Stimulated activated naive CD8-positive, alpha-beta T cell treated with anti-CD3 and anti-CD28 coated beads, Interleukin-15, Interleukin-2, amounts not matched to agents 100 U/mL and 50 U/mL, for 24 hours (primary cell): ENCODE results near the gene PKP1.

Source experiments
- ATAC-seq: fragments of 150-1000 bp; cut with Tn5 transposase; one replicate; pipeline ENCODE4 v1.10.0; 2021
- DNase-seq: peaks from one replicate; pipeline ENCODE4 v3.0.0; 2021

PKP1 gene

DNA sequence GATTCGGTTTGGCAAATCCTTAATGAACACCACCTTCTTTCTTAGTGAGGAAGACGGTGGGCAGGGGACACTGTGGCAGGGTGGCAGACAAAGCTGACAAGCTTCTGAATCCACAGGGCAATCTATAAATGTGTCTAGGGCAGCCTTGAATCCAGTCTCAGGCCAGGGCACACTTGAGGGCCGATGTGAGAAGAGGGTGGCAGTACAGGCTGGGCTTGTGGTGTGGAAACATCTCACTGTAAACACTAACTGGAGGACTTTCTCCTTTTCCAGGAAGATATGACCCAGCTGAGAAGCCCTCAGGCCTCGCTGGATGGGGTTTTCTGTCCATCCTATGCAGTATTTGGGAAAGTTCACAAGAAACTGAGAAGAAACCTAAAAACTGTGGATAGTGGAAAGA lies 46.5 kb downstream of the PKP1 start:
- DNase-seq (no peak), ATAC-seq (no peak)

- ATAC-seq: no peak
- no peak for DNase-seq
Measured at GRCh38 chr1:201330541-201330940, 47.2 kb downstream of the PKP1 start.

- ATAC-seq (no peak), DNase-seq (no peak)
Measured at GRCh38 chr1:201331166-201331565, 47.9 kb downstream of the PKP1 start.

- DNase-seq (no peak), ATAC-seq (no peak)
Measured at GRCh38 chr1:201332021-201332420, 48.7 kb downstream of the PKP1 start.

DNA sequence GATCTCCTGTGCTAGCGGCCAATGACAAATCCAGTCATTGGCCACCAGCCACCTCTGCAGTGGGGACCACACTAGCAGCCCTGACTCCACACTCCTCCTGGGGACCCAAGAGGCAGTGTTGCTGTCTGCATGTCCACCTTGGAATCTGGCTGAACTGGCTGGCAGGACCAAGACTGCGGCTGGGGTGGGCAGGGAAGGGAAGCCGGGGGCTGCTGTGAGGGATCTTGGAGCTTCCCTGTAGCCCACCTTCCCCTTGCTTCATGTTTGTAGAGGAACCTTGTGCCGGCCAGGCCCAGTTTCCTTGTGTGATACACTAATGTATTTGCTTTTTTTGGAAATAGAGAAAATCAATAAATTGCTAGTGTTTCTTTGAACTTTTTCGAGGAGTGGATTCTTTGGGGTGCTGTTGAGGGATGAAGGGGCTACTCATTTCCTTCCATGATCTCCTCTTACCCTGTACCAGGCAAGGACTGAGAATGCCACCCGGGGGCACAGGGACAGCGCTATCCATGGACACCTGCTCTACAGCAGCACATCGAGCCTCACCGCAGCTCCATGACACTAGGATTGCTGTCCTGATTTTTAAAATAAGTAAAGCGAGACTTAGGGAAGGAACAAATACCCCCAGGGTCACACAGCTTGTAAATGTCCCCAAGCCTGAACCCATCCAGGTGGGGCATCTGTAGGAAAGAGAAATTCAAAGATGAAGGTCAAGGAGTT lies 49.5 kb downstream of the PKP1 start:
- DNase-seq (no peak), ATAC-seq (no peak)

DNA sequence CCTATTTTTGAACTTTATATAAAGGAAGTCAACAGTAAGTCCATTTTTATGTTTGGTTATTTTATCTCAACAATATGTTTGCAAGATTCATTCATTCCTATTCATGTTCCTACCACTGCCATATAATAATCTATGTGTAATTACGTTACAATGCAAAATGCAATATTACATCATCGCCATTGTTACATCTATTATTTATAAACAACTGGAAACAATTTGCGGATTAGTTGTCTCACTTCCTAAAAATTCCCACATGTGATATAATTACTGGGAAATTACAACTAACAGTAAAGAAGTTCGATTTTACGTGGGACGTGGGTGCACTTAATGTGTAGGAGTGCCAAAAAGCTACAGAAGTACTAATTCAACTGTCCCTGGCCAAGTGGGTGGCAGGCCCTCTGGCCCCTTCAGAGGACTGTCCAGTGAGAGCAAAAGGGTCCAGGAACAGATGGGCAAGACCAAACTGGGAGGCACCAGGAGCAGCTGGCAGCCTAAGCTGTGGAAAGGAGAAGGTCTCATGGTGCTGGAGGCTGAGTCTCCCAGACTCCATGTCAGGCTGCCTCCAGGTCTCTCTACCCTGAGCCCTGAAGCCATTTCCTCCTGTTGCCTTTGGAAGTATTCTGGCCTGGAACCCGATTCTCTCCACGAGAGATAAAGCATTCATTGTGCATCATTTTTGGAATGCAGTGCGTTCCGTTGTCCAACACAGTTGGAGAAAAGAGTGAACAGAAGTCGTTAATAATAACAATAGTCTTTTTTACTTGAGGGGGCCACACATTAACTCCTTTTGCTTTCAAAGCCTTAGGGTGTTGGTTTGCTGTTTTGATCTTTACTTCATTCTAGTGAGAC lies 51.2 kb downstream of the PKP1 start:
- ATAC-seq: no peak
- DNase-seq: no peak

DNA sequence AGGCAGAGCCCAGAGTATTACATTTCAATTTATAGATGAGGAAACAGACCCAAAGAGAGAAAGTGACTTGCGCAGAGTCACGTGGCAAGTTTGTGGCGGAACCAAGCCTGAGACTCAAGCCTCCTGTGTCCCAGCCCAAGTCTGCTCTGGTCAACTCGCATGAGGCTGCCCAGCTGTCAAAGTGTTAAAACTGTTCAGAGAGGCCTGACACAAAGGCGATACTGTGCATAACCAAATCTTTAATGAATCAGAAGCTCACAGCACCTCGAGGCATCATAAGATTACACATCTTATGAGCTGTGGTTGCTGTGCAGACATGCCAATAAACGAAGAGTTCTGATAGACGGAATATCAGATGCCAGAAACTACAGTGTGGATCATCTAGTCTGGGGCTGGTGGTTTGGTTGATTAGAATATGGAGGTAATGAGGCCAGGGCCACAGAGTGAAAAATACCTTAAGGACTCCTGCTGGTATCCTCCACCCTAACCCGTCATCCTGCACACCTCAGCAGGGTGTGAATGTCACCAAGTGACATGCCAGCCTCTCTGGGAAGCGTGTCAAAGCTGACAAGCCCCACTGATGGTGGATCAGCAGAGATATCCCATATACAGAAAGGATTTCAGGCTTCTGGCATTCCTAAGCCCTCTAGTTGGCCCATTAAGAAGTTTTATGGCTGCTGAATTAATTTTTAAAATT lies 52.0 kb downstream of the PKP1 start:
- no peak for ATAC-seq

DNA sequence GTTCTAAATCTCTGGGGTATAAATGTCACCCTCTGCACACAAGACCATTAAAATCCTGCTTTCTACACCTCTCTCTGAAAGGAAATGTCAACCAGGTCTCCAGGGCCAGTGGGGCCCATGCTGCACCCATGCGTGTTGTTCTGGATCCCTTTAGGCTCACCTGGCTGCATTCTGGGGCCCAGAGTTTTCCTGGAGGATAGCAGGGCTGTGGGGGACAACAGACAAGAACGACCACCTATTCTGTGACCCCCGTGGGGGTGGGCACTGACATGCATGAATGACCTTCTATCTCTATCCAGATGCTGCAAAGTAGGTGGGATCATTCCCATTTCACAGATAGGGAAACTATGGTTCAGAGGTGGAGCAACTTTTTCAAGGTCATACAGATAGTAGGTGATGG lies 52.6 kb downstream of the PKP1 start:
- no peak for ATAC-seq
- DNase-seq: no peak

More for the DNA sequence above, 52.0 kb downstream of the PKP1 start:
- no peak for DNase-seq

DNA sequence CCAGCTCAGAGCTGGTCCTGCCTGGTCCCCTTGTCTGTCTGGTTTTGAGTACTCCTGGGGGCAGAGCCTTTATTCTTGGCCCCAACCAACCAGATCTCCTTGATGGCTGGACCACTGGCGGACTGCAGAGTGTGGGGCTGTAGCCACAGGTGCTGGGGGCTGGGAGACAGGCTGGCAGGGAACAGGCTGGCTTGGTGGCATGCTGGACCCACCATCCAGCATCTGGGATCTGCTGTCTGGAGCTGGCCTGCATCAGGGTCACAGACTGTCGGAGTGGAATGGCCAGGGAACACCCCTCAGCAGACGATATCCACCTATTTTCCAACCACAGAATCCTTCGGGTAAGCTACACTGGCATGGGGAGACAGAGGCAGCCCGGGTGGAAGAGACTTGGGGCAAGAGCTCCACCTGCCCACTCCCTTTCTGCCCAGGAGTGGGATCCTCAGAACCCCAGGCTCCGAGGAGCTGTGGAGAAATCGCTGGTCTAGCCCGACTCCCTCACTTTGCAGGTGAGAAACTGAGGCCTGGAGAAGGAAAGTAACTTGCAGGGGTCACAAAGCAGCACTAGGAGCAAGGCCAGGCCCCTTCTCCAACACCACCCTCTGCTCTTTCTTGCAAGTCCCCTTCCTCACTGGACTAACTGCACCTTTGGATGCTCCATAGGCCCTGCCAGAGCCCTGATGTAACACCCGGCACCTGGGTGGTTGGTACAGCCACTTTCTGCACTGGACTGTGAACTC lies 53.6 kb downstream of the PKP1 start:
- no peak for DNase-seq
- no peak for ATAC-seq

GRCh38 chr1:201341377-201341776 lies 58.1 kb downstream of the PKP1 start:
- no peak for DNase-seq
- no peak for ATAC-seq

DNA sequence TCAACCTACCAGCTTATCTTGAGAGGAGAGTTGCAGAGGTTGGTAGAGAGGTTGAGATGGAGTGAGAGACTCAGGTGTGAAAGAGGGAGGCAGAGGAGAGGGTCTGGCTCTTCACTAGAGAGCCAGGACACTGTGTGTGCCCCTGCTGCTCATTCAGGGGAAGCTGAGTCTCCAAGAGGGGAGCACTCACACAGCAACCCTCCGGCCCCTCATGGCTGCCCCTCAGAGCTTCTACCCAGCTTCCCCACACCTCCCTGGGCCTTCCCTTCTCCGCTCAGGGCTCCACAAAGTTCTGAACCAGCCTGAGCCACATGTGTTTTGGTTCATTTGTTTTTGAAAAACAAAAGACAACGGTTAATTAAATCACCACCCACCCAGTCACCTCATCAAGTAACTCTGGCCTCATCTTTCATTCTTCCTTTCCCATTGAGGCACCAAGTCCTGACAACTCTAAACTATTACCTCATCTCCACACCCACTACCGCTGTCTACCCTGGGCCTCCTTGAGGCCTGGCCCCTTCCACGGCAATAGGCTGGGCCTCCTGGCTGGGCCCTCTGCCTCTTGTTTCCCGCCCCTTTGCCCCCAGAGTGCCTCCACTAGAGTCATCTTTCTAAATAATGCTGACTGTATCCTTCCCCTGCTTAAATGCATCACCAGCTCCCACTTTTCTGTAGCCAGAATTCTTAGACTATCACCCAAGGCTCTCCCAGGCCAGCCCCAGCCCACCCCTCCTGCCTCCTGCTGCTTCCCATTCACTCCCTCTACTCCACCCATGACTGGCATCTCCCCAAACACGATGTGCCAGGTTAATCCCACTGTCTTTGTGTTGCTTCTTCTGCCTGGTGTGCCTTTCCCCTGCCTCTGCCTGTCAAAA lies 61.1 kb downstream of the PKP1 start:
- ATAC-seq (no peak), DNase-seq (no peak)

DNA sequence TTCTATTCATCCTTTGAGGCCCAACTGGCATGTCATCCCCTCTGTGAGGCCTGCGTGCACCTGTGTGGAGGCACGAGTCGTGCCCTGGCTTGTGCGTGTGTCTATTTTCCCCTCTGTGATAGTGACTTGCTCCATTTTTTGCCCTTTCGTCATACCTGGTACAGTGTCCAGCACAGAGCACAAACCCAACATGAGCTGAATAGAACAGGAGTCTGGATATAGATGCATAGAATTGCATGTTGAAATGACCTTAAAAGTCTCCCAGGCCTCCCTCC lies 61.7 kb downstream of the PKP1 start:
- no peak for DNase-seq
- ATAC-seq: no peak

DNA sequence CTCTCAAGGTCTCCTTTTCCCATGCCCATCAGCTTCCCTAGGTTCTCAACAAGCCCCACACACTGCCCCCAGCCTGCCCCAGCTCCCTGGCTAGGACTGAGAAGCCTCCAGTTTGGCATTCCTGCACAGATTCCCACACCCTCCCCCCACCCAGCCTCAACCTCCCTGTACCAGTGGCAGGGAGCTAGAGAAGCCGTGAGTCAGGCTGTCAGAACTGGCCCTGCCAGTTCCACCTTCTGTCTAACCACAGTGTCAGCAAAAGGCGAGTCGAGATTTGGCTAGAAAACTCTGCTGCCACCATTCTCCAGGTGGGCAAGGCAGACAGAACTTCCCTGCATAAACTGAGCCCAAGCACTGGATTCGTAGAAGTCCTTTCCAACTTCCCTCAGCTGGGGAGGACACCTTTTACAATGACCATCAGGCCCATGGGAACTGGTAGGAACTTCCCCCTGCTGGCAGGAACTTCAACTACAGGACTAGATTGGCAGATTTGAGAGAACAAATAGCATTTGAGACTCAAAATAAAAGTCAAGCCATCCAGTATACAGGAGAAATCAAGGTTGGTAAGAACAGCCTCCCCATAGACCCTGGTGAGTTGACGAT lies 63.1 kb downstream of the PKP1 start:
- DNase-seq (peak; percentile 16), ATAC-seq (no peak)

DNA sequence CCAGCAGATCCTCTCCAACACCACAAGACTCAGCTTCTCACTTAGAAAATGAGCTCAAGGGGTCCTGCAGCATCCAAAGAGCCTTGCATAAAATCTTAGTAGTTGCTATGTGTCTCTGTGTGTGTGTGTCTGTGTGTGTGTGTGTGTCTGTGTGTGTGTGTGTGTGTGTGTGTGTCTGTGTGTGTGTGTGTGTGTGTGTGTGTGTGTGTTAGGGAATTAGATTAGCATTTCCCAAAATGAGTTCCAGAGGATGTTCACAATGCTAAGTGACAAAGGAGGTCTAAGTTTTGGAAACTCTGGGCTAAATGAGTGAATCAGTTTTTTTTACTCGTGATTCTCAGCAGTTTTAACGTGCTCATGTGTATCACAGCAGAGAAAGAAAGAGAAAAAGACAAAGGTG lies 63.7 kb downstream of the PKP1 start:
- DNase-seq (no peak), ATAC-seq (no peak)

DNA sequence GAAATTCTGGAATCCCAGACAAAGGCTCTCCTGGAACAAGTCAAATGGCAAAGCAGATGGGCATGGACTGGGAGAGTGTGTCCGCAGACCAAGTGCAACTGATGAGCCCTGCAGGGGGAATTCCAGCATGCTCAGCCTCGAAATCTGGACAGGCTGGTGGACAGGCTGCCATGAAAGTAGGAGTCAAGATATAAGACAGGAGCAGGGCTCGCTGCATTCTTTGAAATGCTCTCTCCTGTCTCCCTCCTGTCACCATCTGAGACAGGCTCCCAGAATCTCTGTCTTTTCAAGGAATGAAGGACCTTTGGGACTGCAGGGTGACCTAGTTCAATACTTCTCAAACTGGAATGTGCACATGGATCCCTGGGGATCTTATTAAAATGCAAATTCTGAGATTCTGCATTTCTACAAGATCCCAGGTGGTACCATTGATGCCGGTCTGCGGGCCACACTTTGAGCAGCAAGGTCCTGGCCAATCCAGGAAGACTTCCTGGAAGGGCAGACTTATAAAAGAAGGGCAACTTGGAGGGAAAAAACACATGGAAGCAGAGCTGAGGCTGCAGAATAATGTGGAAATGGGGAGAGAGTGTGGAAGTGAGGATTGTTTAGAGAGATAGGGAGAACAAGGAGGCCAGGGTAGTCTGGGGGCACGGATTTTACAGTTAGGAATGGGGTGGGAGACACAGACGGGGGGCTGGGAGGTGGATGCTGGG lies 64.3 kb downstream of the PKP1 start:
- DNase-seq (no peak), ATAC-seq (no peak)

GRCh38 chr1:201348211-201348566 lies 64.9 kb downstream of the PKP1 start:
- ATAC-seq: peak; percentile 40
- peak; percentile 29 for DNase-seq

DNA sequence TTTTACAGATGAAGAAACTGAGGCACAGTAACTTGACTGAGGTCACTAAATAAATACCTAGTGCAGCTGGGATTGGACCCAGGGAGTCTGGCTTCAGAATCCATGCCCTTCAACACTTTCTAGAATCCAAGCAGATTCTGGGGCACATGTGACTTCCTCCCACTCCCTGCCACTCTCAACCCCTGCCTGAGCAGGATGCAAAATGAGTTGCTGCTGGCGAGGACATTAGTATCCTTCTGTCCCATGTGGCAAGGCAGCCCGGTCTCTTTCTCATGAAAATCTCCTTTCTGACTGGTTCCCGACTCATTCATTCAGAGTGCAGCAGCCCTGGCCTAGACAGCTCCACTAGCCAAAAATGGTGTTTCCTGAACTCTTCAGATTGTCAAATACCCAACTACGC lies 65.8 kb downstream of the PKP1 start:
- no peak for ATAC-seq

GRCh38 chr1:201350361-201350725 lies 67.0 kb downstream of the PKP1 start:
- no peak for DNase-seq
- no peak for ATAC-seq

More for the DNA sequence above, 65.8 kb downstream of the PKP1 start:
- no peak for DNase-seq

- no peak for ATAC-seq
- no peak for DNase-seq
Measured at GRCh38 chr1:201350884-201351283, 67.6 kb downstream of the PKP1 start.

GRCh38 chr1:201351617-201352016 lies 68.3 kb downstream of the PKP1 start:
- DNase-seq (no peak), ATAC-seq (no peak)
